ENCODE data around the gene INSC. TPM values are rescaled to one million over a fixed set of nuclear protein-coding genes. Genes with fewer than 3 reads are reported as not detected.

INSC gene
- total RNA-seq, 4 donors from 2014 or later: 1.3 to 11.4 (median 2.6) TPM

DNA sequence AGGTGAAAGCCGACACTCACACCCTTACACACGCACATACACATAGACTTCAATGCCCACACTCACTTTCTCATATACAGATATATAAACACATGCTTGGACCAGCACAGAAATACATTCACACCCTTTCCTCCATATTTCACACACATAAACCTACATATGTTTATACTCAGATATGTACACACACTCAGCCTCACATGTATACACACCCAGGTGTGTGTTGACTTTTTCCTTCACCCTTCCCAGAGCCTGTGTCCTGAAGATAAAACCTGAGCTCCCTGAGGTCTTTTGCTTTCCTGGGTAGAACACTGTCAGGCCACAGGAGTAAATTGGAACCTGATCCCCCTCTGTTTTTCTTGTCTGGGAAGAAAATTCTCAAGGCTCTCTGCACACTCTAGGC, 62.8 kb downstream of the INSC start:
- H3K27me3 ChIP-seq: no peaks in the 10 kb centered on the region
- no peak overlapping the region for H3K4me3 ChIP-seq
- TF ChIP-seq POLR2AphosphoS5 (IDR thresholded peaks at IDR 0.05) (no peak), EP300 (IDR thresholded peaks at IDR 0.05) (no peak), POLR2A (IDR thresholded peaks at IDR 0.05) (no peak)
- TF ChIP-seq, protein P1, sequence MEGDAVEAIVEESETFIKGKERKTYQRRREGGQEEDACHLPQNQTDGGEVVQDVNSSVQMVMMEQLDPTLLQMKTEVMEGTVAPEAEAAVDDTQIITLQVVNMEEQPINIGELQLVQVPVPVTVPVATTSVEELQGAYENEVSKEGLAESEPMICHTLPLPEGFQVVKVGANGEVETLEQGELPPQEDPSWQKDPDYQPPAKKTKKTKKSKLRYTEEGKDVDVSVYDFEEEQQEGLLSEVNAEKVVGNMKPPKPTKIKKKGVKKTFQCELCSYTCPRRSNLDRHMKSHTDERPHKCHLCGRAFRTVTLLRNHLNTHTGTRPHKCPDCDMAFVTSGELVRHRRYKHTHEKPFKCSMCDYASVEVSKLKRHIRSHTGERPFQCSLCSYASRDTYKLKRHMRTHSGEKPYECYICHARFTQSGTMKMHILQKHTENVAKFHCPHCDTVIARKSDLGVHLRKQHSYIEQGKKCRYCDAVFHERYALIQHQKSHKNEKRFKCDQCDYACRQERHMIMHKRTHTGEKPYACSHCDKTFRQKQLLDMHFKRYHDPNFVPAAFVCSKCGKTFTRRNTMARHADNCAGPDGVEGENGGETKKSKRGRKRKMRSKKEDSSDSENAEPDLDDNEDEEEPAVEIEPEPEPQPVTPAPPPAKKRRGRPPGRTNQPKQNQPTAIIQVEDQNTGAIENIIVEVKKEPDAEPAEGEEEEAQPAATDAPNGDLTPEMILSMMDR (IDR thresholded peaks at IDR 0.05): no peak
- WGBS, 2 donors (ENCODE audit: low coverage in 1 of 2): 82 to 88% methylated on average over 2 of the region's 2 CpGs
- no peaks in the 10 kb centered on the region for H3K36me3 ChIP-seq
- H3K9me3 ChIP-seq: no peaks in the 10 kb centered on the region
- no peak for ATAC-seq
- no peak overlapping the region for H3K27ac ChIP-seq
- H3K4me1 ChIP-seq: no peaks in the 10 kb centered on the region

DNA sequence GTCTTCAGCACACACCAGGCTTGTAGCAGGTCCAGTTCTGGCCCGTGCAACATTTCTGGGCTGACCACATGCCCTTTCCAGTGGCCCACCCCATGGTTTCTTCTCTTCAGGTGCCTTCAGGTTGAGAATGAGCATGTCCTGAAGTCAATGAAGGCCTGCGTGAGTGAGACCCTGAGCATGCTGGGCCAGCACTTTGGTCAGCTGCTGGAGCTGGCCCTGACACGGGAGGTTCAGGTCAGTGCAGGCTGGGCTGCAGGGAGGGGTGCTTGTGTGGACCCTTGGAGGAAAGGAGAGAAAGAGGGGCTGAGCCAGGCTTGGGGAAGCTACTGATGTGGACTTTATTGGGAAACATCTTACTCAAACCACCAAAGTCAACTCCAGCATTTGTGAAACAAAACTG, 63.5 kb downstream of the INSC start:
- TF ChIP-seq POLR2A (IDR thresholded peaks at IDR 0.05) (no peak), POLR2AphosphoS5 (IDR thresholded peaks at IDR 0.05) (no peak)
- no peak for ATAC-seq
- no peak overlapping the region for H3K4me3 ChIP-seq
- H3K27ac ChIP-seq: no peak overlapping the region
- H3K9me3 ChIP-seq: no peaks in the 10 kb centered on the region
- 80% methylated on average over 1 of the region's 3 CpGs; no CpG with 5 or more reads in 1 of the 2 donors for WGBS, 2 donors (ENCODE audit: low coverage in 1 of 2)
- no peaks in the 10 kb centered on the region for H3K4me1 ChIP-seq
- no peaks in the 10 kb centered on the region for H3K27me3 ChIP-seq
- H3K36me3 ChIP-seq: no peaks in the 10 kb centered on the region

DNA sequence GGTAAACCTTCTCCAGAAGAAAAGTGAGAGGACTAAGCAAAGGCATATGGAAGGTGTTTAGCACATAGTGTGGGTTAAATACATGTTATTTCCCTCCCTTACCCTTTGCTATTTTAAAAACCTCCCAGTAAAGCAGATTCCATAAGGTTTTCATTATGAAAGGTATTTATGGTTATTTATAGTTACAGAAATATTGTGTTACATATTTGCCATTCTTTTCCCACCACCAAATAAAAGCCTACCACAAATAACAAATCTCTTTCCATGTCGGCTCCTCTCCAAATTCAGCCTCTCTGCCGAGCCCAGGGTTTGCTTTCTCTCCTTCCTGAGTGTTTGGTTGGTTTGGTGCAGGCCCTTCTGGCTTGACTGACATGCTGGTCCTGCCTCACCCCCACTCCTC, 64.4 kb downstream of the INSC start:
- Histone ChIP-seq H3K36me3 (no peaks in the 10 kb centered on the region), H3K9me3 (no peaks in the 10 kb centered on the region), H3K27ac (no peak overlapping the region), H3K4me1 (no peaks in the 10 kb centered on the region), H3K27me3 (no peaks in the 10 kb centered on the region), H3K4me3 (no peak overlapping the region)
- TF ChIP-seq, protein P1 (IDR thresholded peaks at IDR 0.05): no peak
- TF ChIP-seq POLR2AphosphoS5 (IDR thresholded peaks at IDR 0.05): no peak
- WGBS, 2 donors (ENCODE audit: low coverage in 1 of 2): 40 to 43% methylated on average over 1 of the region's 2 CpGs
- no peak for ATAC-seq

DNA sequence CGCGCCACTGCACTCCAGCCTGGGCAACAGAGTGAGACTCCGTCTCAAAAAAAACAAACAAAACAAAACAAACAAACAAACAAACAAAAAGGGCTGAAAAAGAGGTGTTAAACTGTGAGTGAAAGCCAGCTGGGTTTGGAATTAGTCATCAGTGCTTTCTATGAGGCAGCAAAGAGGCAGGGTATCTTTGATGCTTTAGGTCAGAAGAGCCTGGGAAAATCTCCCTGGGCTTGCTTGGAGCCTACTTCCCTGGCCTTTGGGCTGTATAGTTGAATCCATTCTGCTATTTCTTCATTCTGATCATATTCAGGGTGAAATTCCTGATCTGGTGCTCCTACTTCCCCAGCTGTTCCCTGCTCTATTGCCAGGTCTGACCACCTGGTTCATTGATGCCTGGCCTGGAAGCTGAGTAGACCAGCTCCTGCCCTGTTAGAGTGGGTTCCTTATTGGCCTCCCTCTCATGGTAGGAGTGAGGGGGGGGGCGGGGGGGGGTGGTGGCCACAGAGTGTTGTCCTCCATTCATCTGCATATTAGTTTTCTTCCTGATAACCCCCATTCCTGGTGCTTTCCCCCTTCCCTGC, 65.6 kb downstream of the INSC start:
- TF ChIP-seq, protein P1 (IDR thresholded peaks at IDR 0.05): no peak
- TF ChIP-seq EP300 (IDR thresholded peaks at IDR 0.05) (no peak), POLR2A (IDR thresholded peaks at IDR 0.05) (no peak), POLR2AphosphoS5 (IDR thresholded peaks at IDR 0.05) (no peak)
- no peak for ATAC-seq

DNA sequence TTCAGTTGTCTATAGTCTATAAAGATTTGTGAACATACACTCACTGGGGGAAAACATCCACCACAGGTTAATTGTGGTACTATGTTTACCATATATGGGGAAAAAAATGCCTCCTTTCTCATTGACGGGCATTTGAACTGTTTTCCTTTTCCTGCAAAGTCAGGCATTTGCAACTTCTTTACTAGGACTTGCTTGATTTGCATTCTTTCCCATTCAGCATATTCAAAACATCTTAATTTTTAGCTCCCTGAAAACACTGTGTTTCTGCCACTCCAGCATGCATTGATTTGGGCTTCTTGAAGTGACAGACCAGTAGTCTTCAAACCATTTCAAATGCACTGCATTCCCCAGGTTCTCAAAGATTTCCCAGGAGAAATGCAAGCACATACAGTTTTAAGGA, 67.6 kb downstream of the INSC start:
- no peaks in the 10 kb centered on the region for H3K4me1 ChIP-seq
- H3K9me3 ChIP-seq: no peaks in the 10 kb centered on the region
- H3K27ac ChIP-seq: no peak overlapping the region
- TF ChIP-seq EP300 (IDR thresholded peaks at IDR 0.05) (no peak), POLR2A (IDR thresholded peaks at IDR 0.05) (no peak), POLR2AphosphoS5 (IDR thresholded peaks at IDR 0.05) (no peak)
- TF ChIP-seq, protein P1 (IDR thresholded peaks at IDR 0.05): no peak
- H3K27me3 ChIP-seq: no peaks in the 10 kb centered on the region
- 50 to 85% methylated on average over 1 of the region's 1 CpG for WGBS, 2 donors (ENCODE audit: low coverage in 1 of 2)
- H3K4me3 ChIP-seq: no peak overlapping the region
- no peaks in the 10 kb centered on the region for H3K36me3 ChIP-seq
- ATAC-seq: no peak

More for the DNA sequence above, 65.6 kb downstream of the INSC start:
- 67 to 94% methylated on average over 3 of the region's 4 CpGs for WGBS, 2 donors (ENCODE audit: low coverage in 1 of 2)
- Histone ChIP-seq H3K4me3 (no peak overlapping the region), H3K9me3 (no peaks in the 10 kb centered on the region), H3K27ac (no peak overlapping the region), H3K36me3 (no peaks in the 10 kb centered on the region), H3K4me1 (no peaks in the 10 kb centered on the region), H3K27me3 (no peaks in the 10 kb centered on the region)

All from gastroesophageal sphincter (tissue), 4 donors.